ENCODE results near the gene PLA2G3. TPM values are rescaled to one million over a fixed set of nuclear protein-coding genes. Genes with fewer than 3 reads are reported as not detected.

PLA2G3 gene
- total RNA-seq, 1 experiment from 2014 or later: not detected

DNA sequence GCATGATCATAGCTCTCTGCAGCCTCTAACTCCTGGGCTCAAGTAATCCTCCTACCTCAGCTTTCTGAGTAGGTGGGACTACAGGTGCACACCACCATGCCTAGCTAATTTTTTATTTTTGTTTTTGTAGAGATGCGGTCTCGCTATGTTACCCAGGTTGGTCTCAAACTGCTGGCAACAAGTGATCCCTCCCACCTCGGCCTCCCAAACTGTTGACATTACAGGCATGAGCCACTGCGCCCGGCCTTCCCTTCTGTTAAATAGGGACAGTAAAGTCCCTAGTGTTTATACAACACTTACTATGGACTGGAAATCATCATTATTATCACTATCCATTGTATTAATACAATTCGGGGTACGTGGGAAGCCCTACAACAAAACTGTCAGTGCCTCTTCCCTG lies 45.6 kb downstream of the PLA2G3 start:
- CTCF ChIA-PET: interaction anchor here (1.2 to 1.3 kb wide), 2 partner anchors 10 to 11 kb away, joined by 3 to 4 read pairs; no protein-coding TSS in a partner anchor
- RAD21 ChIA-PET (ENCODE audit: low non-redundant PET in 1 of 2, low total read pairs in 2 of 2, uncharacterized antibody in 2 of 2, unreplicated experiment in 2 of 2): no interaction called here
- H2AFZ ChIP-seq (ENCODE audit: low read depth, low read length, poor library complexity, severe bottlenecking): no peak overlapping the region

More for the DNA sequence above, 45.6 kb downstream of the PLA2G3 start:
- TF ChIP-seq POLR2A (IDR thresholded peaks at IDR 0.05; ENCODE audit: borderline replicate concordance, extremely low read depth, insufficient read depth, insufficient read length): no peak
- TF ChIP-seq, protein P1, sequence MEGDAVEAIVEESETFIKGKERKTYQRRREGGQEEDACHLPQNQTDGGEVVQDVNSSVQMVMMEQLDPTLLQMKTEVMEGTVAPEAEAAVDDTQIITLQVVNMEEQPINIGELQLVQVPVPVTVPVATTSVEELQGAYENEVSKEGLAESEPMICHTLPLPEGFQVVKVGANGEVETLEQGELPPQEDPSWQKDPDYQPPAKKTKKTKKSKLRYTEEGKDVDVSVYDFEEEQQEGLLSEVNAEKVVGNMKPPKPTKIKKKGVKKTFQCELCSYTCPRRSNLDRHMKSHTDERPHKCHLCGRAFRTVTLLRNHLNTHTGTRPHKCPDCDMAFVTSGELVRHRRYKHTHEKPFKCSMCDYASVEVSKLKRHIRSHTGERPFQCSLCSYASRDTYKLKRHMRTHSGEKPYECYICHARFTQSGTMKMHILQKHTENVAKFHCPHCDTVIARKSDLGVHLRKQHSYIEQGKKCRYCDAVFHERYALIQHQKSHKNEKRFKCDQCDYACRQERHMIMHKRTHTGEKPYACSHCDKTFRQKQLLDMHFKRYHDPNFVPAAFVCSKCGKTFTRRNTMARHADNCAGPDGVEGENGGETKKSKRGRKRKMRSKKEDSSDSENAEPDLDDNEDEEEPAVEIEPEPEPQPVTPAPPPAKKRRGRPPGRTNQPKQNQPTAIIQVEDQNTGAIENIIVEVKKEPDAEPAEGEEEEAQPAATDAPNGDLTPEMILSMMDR (IDR thresholded peaks at IDR 0.05 in 2 of 3, conservative IDR thresholded peaks at IDR 0.05 in 1 of 3; ENCODE audit: borderline replicate concordance in 1 of 3, insufficient read depth in 1 of 3, low read depth in 2 of 3, low read length in 2 of 3): no peak
- TF ChIP-seq POLR2AphosphoS5 (IDR thresholded peaks at IDR 0.05; ENCODE audit: low read depth, low read length): no peak
- TF ChIP-seq EGR1 (IDR thresholded peaks at IDR 0.05; ENCODE audit: low read depth): no peak
- no peak for TF ChIP-seq SP1 (IDR thresholded peaks at IDR 0.05; ENCODE audit: low read depth)
- no peak for TF ChIP-seq CEBPB (IDR thresholded peaks at IDR 0.05; ENCODE audit: low read depth)
- no peak for TF ChIP-seq ZFX (IDR thresholded peaks at IDR 0.05)
- no peak for TF ChIP-seq ZNF274 (IDR thresholded peaks at IDR 0.05; ENCODE audit: low read depth, low read length)
- no peak for TF ChIP-seq JUND (IDR thresholded peaks at IDR 0.05)
- TF ChIP-seq YY1 (IDR thresholded peaks at IDR 0.05; ENCODE audit: extremely low read depth, insufficient replicate concordance, low read depth, low read length): no peak
- Histone ChIP-seq H3K27me3 (ENCODE audit: insufficient read depth, low read length) (no peaks in the 10 kb centered on the region), H3K9ac (ENCODE audit: low read length) (no peak overlapping the region), H3K9me3 (ENCODE audit: control insufficient read depth in 1 of 2, insufficient read depth in 1 of 2, low read depth in 1 of 2, low read length in 2 of 2) (no peaks in the 10 kb centered on the region), H3K4me1 (ENCODE audit: control insufficient read depth in 1 of 2, insufficient read depth in 2 of 2, low read length in 2 of 2) (peaks cover 0 to 3% of the 10 kb centered on the region in 2 experiments; a peak in 1 of 4 replicates), H4K20me1 (ENCODE audit: insufficient read depth) (no peaks in the 10 kb centered on the region), H3K9me2 (ENCODE audit: insufficient read depth) (no peaks in the 10 kb centered on the region), H3K4me3 (replicated peaks in 1 of 2; ENCODE audit: low read depth in 1 of 2, low read length in 2 of 2) (no peak overlapping the region), H3K79me2 (ENCODE audit: insufficient read depth, low read length) (no peaks in the 10 kb centered on the region), H3K4me2 (ENCODE audit: low read length) (no peak overlapping the region), H3K36me3 (ENCODE audit: control insufficient read depth in 1 of 2, insufficient read depth in 2 of 2, low read length in 2 of 2) (peaks cover 40 to 60% of the 10 kb centered on the region in 2 experiments), H3K27ac (ENCODE audit: low read depth, low read length) (no peak overlapping the region)
- BruUV-seq (replicated peaks): no TSS peak
- DNase-seq (ENCODE audit: low read depth, low spot score): no peak
- intact Hi-C loops (cut with micrococcal nuclease): no loop called here
- ATAC-seq: no peak
- POLR2A ChIA-PET: interaction anchor here (1.8 to 2.3 kb wide), 2 partner anchors 12 to 14 kb away, joined by 4 to 8 read pairs; partner anchors contain the start of gene SMTN

All from HCT116 (cell line).